HEK293 (cell line): Measurements from ENCODE around the gene WDR48.

Experiments
- CTCF ChIA-PET: fragments of 350-600 bp; formaldehyde crosslinking; extraction: SDS; loops from one replicate; lab custom pipeline; 2021; ENCODE audit warnings: antibody characterized with exemption; lab: Yijun Ruan, JAX
- POLR2A ChIA-PET: fragments of 300-600 bp; formaldehyde crosslinking; extraction: SDS; loops from one replicate; lab custom pipeline; 2020; ENCODE audit warnings: antibody characterized with exemption, inconsistent platforms; lab: Yijun Ruan, JAX
- H3K27ac ChIP-seq: fragments of 200-500 bp; sonication (Bioruptor generic); 2 replicates; pipeline ENCODE4 v1.5.1; 2014; ENCODE audit warnings: low read depth, low read length, control low read depth, inconsistent platforms; ENCODE audit errors: extremely low read depth
- H3K36me3 ChIP-seq, 2 experiments: fragments of 200-500 bp in 1 of 2; sonication (Bioruptor generic) in 1 of 2; 1 replicate in 1 of 2; 2 replicates in 1 of 2; pipeline ENCODE4 v1.5.1; 2014 to 2017; ENCODE audit warnings: inconsistent platforms in 2 of 2, low read length in 2 of 2; ENCODE audit not compliant: control insufficient read depth in 2 of 2, insufficient read depth in 1 of 2
- H3K4me1 ChIP-seq: fragments of 200-500 bp; sonication (Bioruptor generic); 2 replicates; pipeline ENCODE4 v1.5.1; 2014; ENCODE audit warnings: mild to moderate bottlenecking, low read length, inconsistent platforms; ENCODE audit not compliant: control insufficient read depth, insufficient read depth
- H3K4me3 ChIP-seq: 2 replicates; pipeline ENCODE4 v1.5.1; 2011; ENCODE audit warnings: low read depth, mild to moderate bottlenecking, control low read depth, low read length, moderate library complexity
- H3K9me3 ChIP-seq: fragments of 200-500 bp; sonication (Bioruptor generic); 2 replicates; pipeline ENCODE4 v1.5.1; 2014; ENCODE audit warnings: low read depth, low read length, inconsistent platforms; ENCODE audit not compliant: control insufficient read depth, insufficient read depth
- BCL11B ChIP-seq: fragments of 450-650 bp; formaldehyde crosslinking; IDR thresholded peaks from 2 replicates; pipeline ENCODE4 v1.5.1; 2016; ENCODE audit warnings: low read depth, missing biosample characterization, missing genetic modification characterization
- GLI2 ChIP-seq: fragments of 450-650 bp; formaldehyde crosslinking; IDR thresholded peaks from 2 replicates; pipeline ENCODE4; 2017; ENCODE audit warnings: missing biosample characterization, missing genetic modification characterization, low read depth, borderline replicate concordance
- OSR2 ChIP-seq: fragments of 450-650 bp; formaldehyde crosslinking; IDR thresholded peaks from 2 replicates; pipeline ENCODE4 v1.5.1; 2016; ENCODE audit warnings: missing biosample characterization, missing genetic modification characterization
- PRDM10 ChIP-seq: fragments of 450-650 bp; formaldehyde crosslinking; IDR thresholded peaks from 2 replicates; pipeline ENCODE4 v1.5.1; 2016; ENCODE audit warnings: missing biosample characterization, missing genetic modification characterization
- TCF7L2 ChIP-seq: IDR thresholded peaks from 2 replicates; pipeline ENCODE4 v1.6.1; 2011; ENCODE audit warnings: low read depth, mild to moderate bottlenecking, inconsistent platforms, low read length, moderate library complexity, borderline replicate concordance
- YY2 ChIP-seq: fragments of 450-650 bp; formaldehyde crosslinking; IDR thresholded peaks from 2 replicates; pipeline ENCODE4 v1.5.1; 2016; ENCODE audit warnings: missing biosample characterization, missing genetic modification characterization
- ZFHX2 ChIP-seq: fragments of 450-650 bp; formaldehyde crosslinking; conservative IDR thresholded peaks from 2 replicates; pipeline ENCODE4 v1.5.1; 2016; ENCODE audit warnings: missing biosample characterization, missing genetic modification characterization
- ZNF146 ChIP-seq: fragments of 450-650 bp; formaldehyde crosslinking; IDR thresholded peaks from 2 replicates; pipeline ENCODE4 v1.5.1; 2016; ENCODE audit warnings: missing biosample characterization, missing genetic modification characterization
- ZNF16 ChIP-seq: fragments of 450-650 bp; formaldehyde crosslinking; IDR thresholded peaks from 2 replicates; pipeline ENCODE4 v1.5.1; 2016; ENCODE audit warnings: low read depth, missing biosample characterization, missing genetic modification characterization
- ZNF26 ChIP-seq: fragments of 450-650 bp; formaldehyde crosslinking; IDR thresholded peaks from 2 replicates; pipeline ENCODE4 v1.5.1; 2016; ENCODE audit warnings: missing biosample characterization, missing genetic modification characterization
- ZNF416 ChIP-seq: fragments of 450-650 bp; formaldehyde crosslinking; IDR thresholded peaks from 2 replicates; pipeline ENCODE4 v1.5.1; 2016; ENCODE audit warnings: missing biosample characterization, missing genetic modification characterization
- ZNF449 ChIP-seq: fragments of 450-650 bp; formaldehyde crosslinking; IDR thresholded peaks from 2 replicates; pipeline ENCODE4 v1.5.1; 2017; ENCODE audit warnings: missing biosample characterization, mild to moderate bottlenecking, missing genetic modification characterization, moderate library complexity
- ZNF558 ChIP-seq: fragments of 450-650 bp; formaldehyde crosslinking; IDR thresholded peaks from 2 replicates; pipeline ENCODE4 v1.5.1; 2016; ENCODE audit warnings: missing biosample characterization, missing genetic modification characterization
- ZNF645 ChIP-seq: fragments of 450-650 bp; formaldehyde crosslinking; IDR thresholded peaks from 2 replicates; pipeline ENCODE4; 2016; ENCODE audit warnings: missing biosample characterization, missing genetic modification characterization
- ZNF701 ChIP-seq: fragments of 450-650 bp; formaldehyde crosslinking; IDR thresholded peaks from 2 replicates; pipeline ENCODE4 v1.5.1; 2016; ENCODE audit warnings: missing biosample characterization, missing genetic modification characterization

Gene WDR48

GRCh38 chr3:39021465-39022285 is 30.1 kb upstream of the WDR48 start:
- TF ChIP-seq ZNF146 (tag by site-specific recombination) = no peak
- TF ChIP-seq, all 188 proteins: peak for 0
- no peaks in the 10 kb centered on the region for H3K4me1 ChIP-seq
- ChIA-PET CTCF (interaction anchor here (0.9 to 2.3 kb wide), 2 partner anchors 16 to 22 kb away, joined by 3 to 6 read pairs; no protein-coding TSS in a partner anchor), POLR2A (no interaction called here)
- no peaks in the 10 kb centered on the region for H3K36me3 ChIP-seq
- no peaks in the 10 kb centered on the region for H3K9me3 ChIP-seq
- H3K27ac ChIP-seq = no peak overlapping the region
- H3K4me3 ChIP-seq = no peak overlapping the region

DNA sequence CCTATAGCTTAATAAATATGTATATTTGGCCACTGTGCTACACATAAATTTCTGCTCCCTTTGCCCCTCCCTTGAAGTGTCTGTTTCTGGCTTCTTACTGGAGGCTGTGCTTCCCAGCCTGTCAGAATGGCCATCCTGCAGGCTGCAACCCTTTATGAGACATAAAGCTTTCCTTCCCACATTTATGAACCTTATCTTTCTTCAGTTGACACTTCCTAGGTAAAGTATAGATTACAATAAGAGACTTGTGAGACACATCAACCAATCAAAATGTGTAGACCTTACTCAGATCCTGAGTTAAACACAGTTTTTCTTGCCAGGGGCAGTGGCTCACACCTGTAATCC is 29.6 kb upstream of the WDR48 start:
- H3K4me1 ChIP-seq = no peaks in the 10 kb centered on the region
- H3K27ac ChIP-seq = no peak overlapping the region
- ChIA-PET CTCF (interaction anchor here (0.7 to 0.9 kb wide), 3 partner anchors 16 to 24 kb away, joined by 3 to 4 read pairs (median 3); no protein-coding TSS in a partner anchor), POLR2A (no interaction called here)
- H3K36me3 ChIP-seq = no peaks in the 10 kb centered on the region
- no peak overlapping the region for H3K4me3 ChIP-seq
- no peaks in the 10 kb centered on the region for H3K9me3 ChIP-seq
- TF ChIP-seq ZFHX2 (tag by site-specific recombination) (no peak), GLI2 (tag by site-specific recombination) (no peak), ZNF16 (no peak), TCF7L2 (no peak), OSR2 (tag by site-specific recombination) (no peak), ZNF26 (tag by site-specific recombination) (no peak), ZNF416 (no peak), BCL11B (tag by site-specific recombination) (no peak), ZNF558 (tag by site-specific recombination) (no peak), PRDM10 (no peak), ZNF701 (tag by site-specific recombination) (no peak), ZNF645 (tag by site-specific recombination) (no peak), YY2 (tag by site-specific recombination) (no peak), ZNF449 (no peak)
